ENCODE results near the gene ISG20. TPM values are rescaled to one million over a fixed set of nuclear protein-coding genes. Genes with fewer than 3 reads are reported as not detected.

ISG20 gene
- total and polyA plus RNA-seq, 2 of the 8 experiments (the other 6 are each of a cell fraction or from before 2014, with no cell fraction given): 2.9 to 5.2 TPM

GRCh38 chr15:88652456-88653199 lies 13.8 kb downstream of the ISG20 start (continued):
- TF ChIP-seq RXRA (IDR thresholded peaks at IDR 0.05; ENCODE audit: insufficient read depth, low read depth, low read length): no peak
